ENCODE results near the gene PLVAP.

DNA sequence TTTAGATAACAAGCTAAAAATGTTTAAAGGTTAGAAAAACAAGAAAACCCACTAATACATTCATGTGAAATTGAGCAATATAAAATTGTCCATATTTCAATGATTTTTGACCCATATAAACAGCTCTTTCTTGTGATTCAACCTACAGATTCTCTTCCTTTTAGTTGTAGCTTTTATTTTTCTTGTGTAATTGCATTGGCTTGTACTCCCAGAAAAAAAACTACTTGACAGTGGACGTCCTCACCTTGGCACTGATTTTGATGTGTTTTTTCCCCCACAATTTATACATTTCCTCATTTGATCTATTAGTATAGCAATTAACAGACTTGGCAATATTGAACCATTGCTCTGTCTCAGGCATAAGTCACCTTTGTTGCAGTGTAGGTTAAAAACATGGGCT, 12.1 kb upstream of the PLVAP start:
- TF ChIP-seq HMBOX1 (IDR thresholded peaks at IDR 0.05) (no peak), RFX5 (IDR thresholded peaks at IDR 0.05; ENCODE audit: low read depth, low read length) (no peak), CTCF (IDR thresholded peaks at IDR 0.05 in 2 of 3, conservative IDR thresholded peaks at IDR 0.05 in 1 of 3; ENCODE audit: insufficient read depth in 2 of 3, low read depth in 1 of 3, low read length in 3 of 3) (no peak), GABPA (tag; conservative IDR thresholded peaks at IDR 0.05; ENCODE audit: low read depth) (no peak), POLR2AphosphoS5 (IDR thresholded peaks at IDR 0.05; ENCODE audit: control insufficient read depth, insufficient read depth, low read depth, low read length) (no peak)
- TF ChIP-seq, protein P1, sequence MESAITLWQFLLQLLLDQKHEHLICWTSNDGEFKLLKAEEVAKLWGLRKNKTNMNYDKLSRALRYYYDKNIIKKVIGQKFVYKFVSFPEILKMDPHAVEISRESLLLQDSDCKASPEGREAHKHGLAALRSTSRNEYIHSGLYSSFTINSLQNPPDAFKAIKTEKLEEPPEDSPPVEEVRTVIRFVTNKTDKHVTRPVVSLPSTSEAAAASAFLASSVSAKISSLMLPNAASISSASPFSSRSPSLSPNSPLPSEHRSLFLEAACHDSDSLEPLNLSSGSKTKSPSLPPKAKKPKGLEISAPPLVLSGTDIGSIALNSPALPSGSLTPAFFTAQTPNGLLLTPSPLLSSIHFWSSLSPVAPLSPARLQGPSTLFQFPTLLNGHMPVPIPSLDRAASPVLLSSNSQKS (CRISPR knock-in tag; IDR thresholded peaks at IDR 0.05): no peak
- TF ChIP-seq, protein P2, sequence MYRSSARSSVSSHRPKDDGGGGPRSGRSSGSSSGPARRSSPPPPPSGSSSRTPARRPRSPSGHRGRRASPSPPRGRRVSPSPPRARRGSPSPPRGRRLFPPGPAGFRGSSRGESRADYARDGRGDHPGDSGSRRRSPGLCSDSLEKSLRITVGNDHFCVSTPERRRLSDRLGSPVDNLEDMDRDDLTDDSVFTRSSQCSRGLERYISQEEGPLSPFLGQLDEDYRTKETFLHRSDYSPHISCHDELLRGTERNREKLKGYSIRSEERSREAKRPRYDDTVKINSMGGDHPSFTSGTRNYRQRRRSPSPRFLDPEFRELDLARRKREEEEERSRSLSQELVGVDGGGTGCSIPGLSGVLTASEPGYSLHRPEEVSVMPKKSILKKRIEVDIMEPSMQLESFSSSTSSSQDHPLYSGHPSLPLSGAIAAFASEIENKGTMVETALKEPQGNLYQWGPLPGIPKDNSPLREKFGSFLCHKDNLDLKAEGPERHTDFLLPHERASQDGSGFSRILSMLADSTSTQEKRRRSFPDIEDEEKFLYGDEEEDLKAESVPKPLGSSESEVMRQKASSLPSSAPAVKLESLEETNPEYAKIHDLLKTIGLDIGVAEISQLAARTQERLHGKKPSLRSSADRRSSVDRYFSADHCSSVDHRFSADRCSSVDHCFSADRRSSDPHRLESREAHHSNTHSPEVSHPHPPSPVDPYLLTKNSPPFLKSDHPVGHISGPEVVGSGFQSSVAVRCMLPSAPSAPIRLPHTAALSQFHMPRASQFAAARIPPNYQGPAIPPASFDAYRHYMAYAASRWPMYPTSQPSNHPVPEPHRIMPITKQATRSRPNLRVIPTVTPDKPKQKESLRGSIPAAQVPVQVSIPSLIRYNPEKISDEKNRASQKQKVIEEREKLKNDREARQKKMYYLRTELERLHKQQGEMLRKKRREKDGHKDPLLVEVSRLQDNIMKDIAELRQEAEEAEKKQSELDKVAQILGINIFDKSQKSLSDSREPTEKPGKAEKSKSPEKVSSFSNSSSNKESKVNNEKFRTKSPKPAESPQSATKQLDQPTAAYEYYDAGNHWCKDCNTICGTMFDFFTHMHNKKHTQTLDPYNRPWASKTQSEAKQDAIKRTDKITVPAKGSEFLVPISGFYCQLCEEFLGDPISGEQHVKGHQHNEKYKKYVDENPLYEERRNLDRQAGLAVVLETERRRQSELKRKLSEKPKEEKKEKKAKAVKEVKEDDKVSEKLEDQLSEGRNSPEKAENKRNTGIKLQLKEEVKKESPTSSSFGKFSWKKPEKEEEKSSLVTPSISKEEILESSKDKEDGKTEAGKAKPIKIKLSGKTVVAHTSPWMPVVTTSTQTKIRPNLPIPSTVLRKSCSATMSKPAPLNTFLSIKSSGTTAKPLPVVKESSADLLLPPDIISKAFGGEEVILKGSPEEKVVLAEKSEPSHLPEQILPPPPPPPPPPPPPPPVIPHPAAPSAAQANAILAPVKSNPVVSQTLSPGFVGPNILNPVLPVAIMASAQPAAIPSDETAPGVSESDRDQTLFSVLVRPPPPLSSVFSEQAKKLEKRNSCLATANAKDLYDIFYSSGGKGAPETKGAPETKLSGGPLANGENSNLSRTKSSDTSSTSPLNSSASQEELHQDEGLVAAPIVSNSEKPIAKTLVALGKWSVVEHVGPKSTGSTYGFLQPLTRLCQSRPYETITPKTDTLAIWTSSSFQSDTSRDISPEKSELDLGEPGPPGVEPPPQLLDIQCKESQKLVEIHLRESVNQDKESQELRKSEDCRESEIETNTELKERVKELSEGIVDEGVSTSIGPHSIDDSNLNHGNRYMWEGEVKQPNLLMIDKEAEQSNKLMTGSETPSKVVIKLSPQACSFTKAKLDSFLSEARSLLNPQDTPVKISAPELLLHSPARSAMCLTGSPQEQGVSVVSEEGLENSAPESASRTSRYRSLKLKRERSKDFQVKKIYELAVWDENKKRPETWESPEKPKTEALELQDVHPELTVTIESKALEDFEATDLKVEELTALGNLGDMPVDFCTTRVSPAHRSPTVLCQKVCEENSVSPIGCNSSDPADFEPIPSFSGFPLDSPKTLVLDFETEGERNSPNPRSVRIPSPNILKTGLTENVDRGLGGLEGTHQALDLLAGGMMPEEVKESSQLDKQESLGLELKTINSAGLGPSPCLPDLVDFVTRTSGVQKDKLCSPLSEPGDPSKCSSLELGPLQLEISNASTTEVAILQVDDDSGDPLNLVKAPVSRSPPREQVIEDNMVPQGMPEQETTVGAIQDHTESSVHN (IDR thresholded peaks at IDR 0.05; ENCODE audit: borderline replicate concordance in 1 of 2, low read depth in 1 of 2): no peak

Measured in K562 (cell line).